Upper lobe of left lung (tissue), 6 donors: Measurements from ENCODE around the gene APMAP. TPM values are rescaled to one million over a fixed set of nuclear protein-coding genes. Genes with fewer than 3 reads are reported as not detected.

Experiments used
- ATAC-seq, 2 donors: fragments of 200-7000 bp; cut with Tn5 transposase; one replicate each; pipeline ENCODE4 v1.9.1; 2022; ENCODE audit warnings: mild to moderate bottlenecking in 2 of 2, moderate library complexity in 2 of 2; ENCODE audit not compliant: low FRiP score in 2 of 2
- DNase-seq, 2 donors: peaks; one replicate each; pipeline ENCODE4 v3.0.0-alpha.2; 2019 to 2020
- H3K27ac ChIP-seq, 4 donors: fragments of 200-600 bp; sonication (generic); one replicate each; pipeline ENCODE4 v1.5.1; 2016 to 2019
- H3K27me3 ChIP-seq, 4 donors: fragments of 200-600 bp; sonication (generic); one replicate each; pipeline ENCODE4 v1.5.1; 2017 to 2019
- H3K36me3 ChIP-seq, 4 donors: fragments of 200-600 bp; sonication (generic); one replicate each; pipeline ENCODE4 v1.5.1; 2016 to 2019
- H3K4me1 ChIP-seq, 4 donors: fragments of 200-600 bp; sonication (generic); one replicate each; pipeline ENCODE4 v1.5.1; 2018 to 2019
- H3K4me3 ChIP-seq, 4 donors: fragments of 200-600 bp; sonication (generic); one replicate each; pipeline ENCODE4 v1.5.1; 2017 to 2019; ENCODE audit warnings: mild to moderate bottlenecking in 2 of 4, moderate library complexity in 1 of 4
- H3K9me3 ChIP-seq, 4 donors: fragments of 200-600 bp; sonication (generic); one replicate each; pipeline ENCODE4 v1.5.1; 2018 to 2019
- EP300 ChIP-seq, 4 donors: sonication (generic); formaldehyde crosslinking; IDR thresholded peaks; one replicate each; pipeline ENCODE4 v1.5.1; 2017; ENCODE audit warnings: antibody characterized with exemption in 4 of 4, control low read depth in 2 of 4
- POLR2A ChIP-seq, 4 donors: fragments of 450-650 bp; IDR thresholded peaks; one replicate each; pipeline ENCODE4 v1.5.1; 2016 to 2017; ENCODE audit warnings: antibody characterized with exemption in 4 of 4, mild to moderate bottlenecking in 2 of 4
- POLR2AphosphoS5 ChIP-seq, 2 donors: sonication (generic); formaldehyde crosslinking; IDR thresholded peaks; one replicate each; pipeline ENCODE4 v1.5.1; 2017; ENCODE audit warnings: antibody characterized with exemption in 2 of 2
- WGBS, 2 donors: methylation state at CpG; one replicate each; pipeline ENCODE4 v1.1.5; 2017 to 2018; 5-methylcytosine and 5-hydroxymethylcytosine counted together
- total RNA-seq, 6 donors: library from RNA; depleted of rRNA in 4 of 6; stranded (reverse); fragments of >200 nt in 4 of 6; gene quantifications; one replicate each; pipeline versions ENCODE4 v1.1.0 to v1.2.1, GENCODE V29; 2016 to 2021
- TF ChIP-seq, protein P1 (sequence below), 6 experiments: fragments of 450-650 bp in 4 of 6; fragments of 200-600 bp in 2 of 6; sonication (generic) in 2 of 6; IDR thresholded peaks; one replicate each; pipeline ENCODE4 v1.5.1; 2016 to 2019; ENCODE audit warnings: antibody characterized with exemption in 6 of 6
- donor health status: DM: no; HTN: no; CAD: no; lungs with moderate emphysema.
- donor health status: DM: no; HTN: yes; CAD: no; lungs with severe emphysema.

The APMAP gene
- total RNA-seq, 6 donors from 2014 or later, result 31.4 to 80.1 (median 55.5) TPM

DNA sequence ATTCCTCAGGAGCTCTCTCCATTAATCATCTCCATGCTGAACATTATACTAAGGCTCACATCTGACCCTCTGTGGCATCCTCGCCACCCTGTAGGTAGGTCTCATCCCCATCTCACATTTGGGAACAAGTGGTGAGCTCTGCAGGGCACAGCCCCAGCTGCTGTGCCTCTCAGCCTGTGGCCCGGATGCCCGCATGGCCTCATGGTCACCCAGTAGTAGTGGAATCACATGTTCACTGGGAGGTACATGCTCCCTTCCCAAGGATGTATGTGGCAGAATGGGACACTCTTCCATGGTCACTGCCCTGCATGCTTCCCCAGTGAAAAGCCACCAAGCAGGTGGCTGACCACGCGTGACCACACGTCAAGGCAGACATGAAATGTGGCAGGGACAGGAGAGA is 26.3 kb upstream of the APMAP start:
- H3K27me3 ChIP-seq, result no peaks in the 10 kb centered on the region
- 87 to 89% methylated on average over 3 to 6 of the region's 6 CpGs for WGBS, 2 donors
- DNase-seq (peak in 1 of 2 donors; percentile 7), ATAC-seq (no peak)
- no peak for TF ChIP-seq POLR2A (IDR thresholded peaks at IDR 0.05)
- TF ChIP-seq, protein P1, sequence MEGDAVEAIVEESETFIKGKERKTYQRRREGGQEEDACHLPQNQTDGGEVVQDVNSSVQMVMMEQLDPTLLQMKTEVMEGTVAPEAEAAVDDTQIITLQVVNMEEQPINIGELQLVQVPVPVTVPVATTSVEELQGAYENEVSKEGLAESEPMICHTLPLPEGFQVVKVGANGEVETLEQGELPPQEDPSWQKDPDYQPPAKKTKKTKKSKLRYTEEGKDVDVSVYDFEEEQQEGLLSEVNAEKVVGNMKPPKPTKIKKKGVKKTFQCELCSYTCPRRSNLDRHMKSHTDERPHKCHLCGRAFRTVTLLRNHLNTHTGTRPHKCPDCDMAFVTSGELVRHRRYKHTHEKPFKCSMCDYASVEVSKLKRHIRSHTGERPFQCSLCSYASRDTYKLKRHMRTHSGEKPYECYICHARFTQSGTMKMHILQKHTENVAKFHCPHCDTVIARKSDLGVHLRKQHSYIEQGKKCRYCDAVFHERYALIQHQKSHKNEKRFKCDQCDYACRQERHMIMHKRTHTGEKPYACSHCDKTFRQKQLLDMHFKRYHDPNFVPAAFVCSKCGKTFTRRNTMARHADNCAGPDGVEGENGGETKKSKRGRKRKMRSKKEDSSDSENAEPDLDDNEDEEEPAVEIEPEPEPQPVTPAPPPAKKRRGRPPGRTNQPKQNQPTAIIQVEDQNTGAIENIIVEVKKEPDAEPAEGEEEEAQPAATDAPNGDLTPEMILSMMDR (IDR thresholded peaks at IDR 0.05), result no peak
- no peak for TF ChIP-seq POLR2AphosphoS5 (IDR thresholded peaks at IDR 0.05)
- no peak for TF ChIP-seq EP300 (IDR thresholded peaks at IDR 0.05)
- H3K9me3 ChIP-seq, result no peaks in the 10 kb centered on the region
- peaks cover 5 to 38% (median 26%) of the 10 kb centered on the region in 4 donors for H3K4me1 ChIP-seq
- no peak overlapping the region for H3K4me3 ChIP-seq
- H3K27ac ChIP-seq, result peak overlapping the region in 2 of 4 donors; percentile 6 to 30
- peaks cover 5 to 52% (median 21%) of the 10 kb centered on the region in 4 donors for H3K36me3 ChIP-seq

DNA sequence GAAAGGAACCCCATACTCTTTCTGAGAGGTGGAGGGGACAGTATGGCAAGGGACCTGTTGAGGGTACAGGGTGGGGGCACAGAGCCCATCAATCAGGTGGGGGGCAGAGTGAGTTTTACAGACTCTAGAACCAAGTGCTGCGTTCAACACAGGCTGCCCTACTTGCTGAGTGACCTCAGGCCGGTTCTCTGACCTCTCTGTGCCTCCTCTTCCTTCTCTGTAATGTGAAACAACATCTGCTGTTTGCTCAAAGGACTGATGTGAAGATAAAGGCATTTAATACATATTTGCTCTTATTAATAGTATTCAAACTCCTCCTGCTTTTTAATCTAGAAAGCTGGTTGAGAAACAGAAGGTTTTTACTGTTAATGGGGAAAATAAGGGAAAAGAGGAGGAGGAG is 25.9 kb upstream of the APMAP start:
- DNase-seq (no peak), ATAC-seq (no peak)
- WGBS, 2 donors, result 73 to 75% methylated on average over 2 of the region's 2 CpGs
- Histone ChIP-seq H3K4me1 (peaks cover 2 to 38% (median 26%) of the 10 kb centered on the region in 4 donors), H3K4me3 (no peak overlapping the region), H3K36me3 (peaks cover 9 to 53% (median 25%) of the 10 kb centered on the region in 4 donors), H3K9me3 (no peaks in the 10 kb centered on the region), H3K27ac (peak overlapping the region in 2 of 4 donors; percentile 2 to 6), H3K27me3 (no peaks in the 10 kb centered on the region)
- TF ChIP-seq, protein P1 (IDR thresholded peaks at IDR 0.05), result no peak
- TF ChIP-seq EP300 (IDR thresholded peaks at IDR 0.05) (no peak), POLR2A (IDR thresholded peaks at IDR 0.05) (no peak), POLR2AphosphoS5 (IDR thresholded peaks at IDR 0.05) (no peak)

GRCh38 chr20:25017257-25017803 is 24.8 kb upstream of the APMAP start:
- TF ChIP-seq, protein P1 (IDR thresholded peaks at IDR 0.05), result peak in 1 of 6 experiments; percentile 13
- TF ChIP-seq POLR2AphosphoS5 (IDR thresholded peaks at IDR 0.05) (peak in 1 of 2 donors; percentile 65), EP300 (IDR thresholded peaks at IDR 0.05) (peak in 1 of 4 donors; percentile 78), POLR2A (IDR thresholded peaks at IDR 0.05) (peak in 1 of 4 donors; percentile 17)
- peak in 1 of 2 donors; percentile 94 for DNase-seq
- Histone ChIP-seq H3K4me1 (peaks cover 0 to 31% (median 22%) of the 10 kb centered on the region in 4 donors), H3K27me3 (no peaks in the 10 kb centered on the region), H3K9me3 (no peaks in the 10 kb centered on the region), H3K27ac (peak overlapping the region in 2 of 4 donors; percentile 59 to 68), H3K4me3 (no peak overlapping the region), H3K36me3 (peaks cover 12 to 57% (median 32%) of the 10 kb centered on the region in 4 donors)
- 56 to 93% methylated on average over 14 of the region's 14 CpGs for WGBS, 2 donors
- peak; percentile 52 to 86 for ATAC-seq

DNA sequence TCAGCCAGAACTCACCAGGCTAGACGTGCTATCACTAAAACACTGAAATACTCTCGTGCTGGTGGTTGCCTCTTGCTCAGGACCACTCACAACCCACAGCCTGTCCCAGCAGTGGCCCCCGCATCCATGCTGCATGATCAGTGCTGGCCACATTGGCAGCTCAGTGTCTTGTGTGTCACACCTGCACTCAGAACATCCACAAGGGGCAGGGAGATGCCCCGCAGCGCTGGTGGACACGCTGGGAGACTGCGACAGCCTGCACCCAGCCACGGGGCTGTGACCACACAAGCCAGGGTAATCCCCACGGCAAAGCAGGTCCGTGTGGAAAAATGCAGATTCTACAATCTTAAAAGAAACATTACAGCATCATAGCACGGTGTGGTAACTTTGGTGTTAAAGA is 23.9 kb upstream of the APMAP start:
- WGBS, 2 donors, result 92 to 95% methylated on average over 11 of the region's 11 CpGs
- peak in 1 of 2 donors; percentile 19 for DNase-seq
- Histone ChIP-seq H3K27me3 (no peaks in the 10 kb centered on the region), H3K9me3 (no peaks in the 10 kb centered on the region), H3K4me3 (no peak overlapping the region), H3K36me3 (peaks cover 12 to 66% (median 40%) of the 10 kb centered on the region in 4 donors), H3K27ac (peak overlapping the region in 2 of 4 donors; percentile 45 to 59), H3K4me1 (peaks cover 0 to 31% (median 18%) of the 10 kb centered on the region in 4 donors)
- no peak for ATAC-seq
- TF ChIP-seq POLR2AphosphoS5 (IDR thresholded peaks at IDR 0.05) (no peak), POLR2A (IDR thresholded peaks at IDR 0.05) (no peak), EP300 (IDR thresholded peaks at IDR 0.05) (no peak)
- TF ChIP-seq, protein P1 (IDR thresholded peaks at IDR 0.05), result no peak
